GM19468 (cell line): ENCODE data around the gene SNU13.
"Not testable (repeated sequence)": the region's sequence is repeated elsewhere in the genome, so short reads cannot be mapped to it uniquely, and the experiment has no call there.

ENCODE experiments used
- ATAC-seq: cut with Tn5 transposase; IDR thresholded peaks from one replicate; pipeline ENCODE4 v1.9.1; 2021; ENCODE audit warnings: mild to moderate bottlenecking, moderate library complexity, moderate number of reproducible peaks; ENCODE audit not compliant: unreplicated experiment; ENCODE audit errors: extremely low read depth

Gene SNU13

GRCh38 chr22:41688365-41689211 lies at the start of gene SNU13:
SNU13 (minus strand) TSS chr22:41688867; CDS start chr22:41688796, 71 bp downstream.
- peak; percentile 32 for ATAC-seq

- ATAC-seq = not testable (repeated sequence)
Observed at GRCh38 chr22:41733241-41733640, 44.6 kb upstream of the SNU13 start.

- no peak for ATAC-seq
Observed at GRCh38 chr22:41732096-41732772, 43.6 kb upstream of the SNU13 start.

- no peak for ATAC-seq
Observed at GRCh38 chr22:41731609-41732008, 42.9 kb upstream of the SNU13 start.

GRCh38 chr22:41725510-41726110 lies 36.9 kb upstream of the SNU13 start:
- ATAC-seq = no peak

GRCh38 chr22:41722496-41722895 lies 33.8 kb upstream of the SNU13 start:
- ATAC-seq = no peak

GRCh38 chr22:41713004-41713403 lies 24.3 kb upstream of the SNU13 start:
- ATAC-seq = no peak

GRCh38 chr22:41709341-41709740 lies 20.7 kb upstream of the SNU13 start:
- ATAC-seq = no peak

GRCh38 chr22:41702763-41703162 lies 14.1 kb upstream of the SNU13 start:
- ATAC-seq = no peak

GRCh38 chr22:41700108-41700364 lies 11.4 kb upstream of the SNU13 start:
- no peak for ATAC-seq

- ATAC-seq = no peak
Observed at GRCh38 chr22:41699264-41700107, 10.8 kb upstream of the SNU13 start, which contains the start of gene MEI1. MEI1 (plus strand) TSS chr22:41699503; CDS start chr22:41699539, 36 bp downstream.

GRCh38 chr22:41697126-41697775 lies 8.6 kb upstream of the SNU13 start:
- ATAC-seq = no peak

- no peak for ATAC-seq
Observed at GRCh38 chr22:41696703-41697102, 8.0 kb upstream of the SNU13 start.

- no peak for ATAC-seq
Observed at GRCh38 chr22:41695211-41695610, 6.5 kb upstream of the SNU13 start.

GRCh38 chr22:41690476-41690875 lies 1.8 kb upstream of the SNU13 start:
- ATAC-seq = no peak

- ATAC-seq = no peak
Observed at GRCh38 chr22:41687901-41688364, 734 bp downstream of the SNU13 start.

- ATAC-seq = not testable (repeated sequence)
Observed at GRCh38 chr22:41686890-41687289, 1.8 kb downstream of the SNU13 start.

GRCh38 chr22:41684194-41684593 lies 4.5 kb downstream of the SNU13 start:
- no peak for ATAC-seq

GRCh38 chr22:41683616-41684015 lies 5.1 kb downstream of the SNU13 start:
- ATAC-seq = no peak

GRCh38 chr22:41683052-41683451 lies 5.6 kb downstream of the SNU13 start:
- no peak for ATAC-seq
